Upper lobe of left lung (tissue), 6 donors: ENCODE measurements around the gene TAGLN3. TPM values are rescaled to one million over a fixed set of nuclear protein-coding genes. Genes with fewer than 3 reads are reported as not detected.

Experiments used
- ATAC-seq, 2 donors: fragments of 200-7000 bp; cut with Tn5 transposase; one replicate each; pipeline ENCODE4 v1.9.1; 2022; ENCODE audit warnings: mild to moderate bottlenecking in 2 of 2, moderate library complexity in 2 of 2; ENCODE audit not compliant: low FRiP score in 2 of 2
- DNase-seq, 2 donors: peaks; one replicate each; pipeline ENCODE4 v3.0.0-alpha.2; 2019 to 2020
- H3K27ac ChIP-seq, 4 donors: fragments of 200-600 bp; sonication (generic); one replicate each; pipeline ENCODE4 v1.5.1; 2016 to 2019
- H3K27me3 ChIP-seq, 4 donors: fragments of 200-600 bp; sonication (generic); one replicate each; pipeline ENCODE4 v1.5.1; 2017 to 2019
- H3K36me3 ChIP-seq, 4 donors: fragments of 200-600 bp; sonication (generic); one replicate each; pipeline ENCODE4 v1.5.1; 2016 to 2019
- H3K4me1 ChIP-seq, 4 donors: fragments of 200-600 bp; sonication (generic); one replicate each; pipeline ENCODE4 v1.5.1; 2018 to 2019
- H3K4me3 ChIP-seq, 4 donors: fragments of 200-600 bp; sonication (generic); one replicate each; pipeline ENCODE4 v1.5.1; 2017 to 2019; ENCODE audit warnings: mild to moderate bottlenecking in 2 of 4, moderate library complexity in 1 of 4
- H3K9me3 ChIP-seq, 4 donors: fragments of 200-600 bp; sonication (generic); one replicate each; pipeline ENCODE4 v1.5.1; 2018 to 2019
- EP300 ChIP-seq, 4 donors: sonication (generic); formaldehyde crosslinking; IDR thresholded peaks; one replicate each; pipeline ENCODE4 v1.5.1; 2017; ENCODE audit warnings: antibody characterized with exemption in 4 of 4, control low read depth in 2 of 4
- POLR2A ChIP-seq, 4 donors: fragments of 450-650 bp; IDR thresholded peaks; one replicate each; pipeline ENCODE4 v1.5.1; 2016 to 2017; ENCODE audit warnings: antibody characterized with exemption in 4 of 4, mild to moderate bottlenecking in 2 of 4
- POLR2AphosphoS5 ChIP-seq, 2 donors: sonication (generic); formaldehyde crosslinking; IDR thresholded peaks; one replicate each; pipeline ENCODE4 v1.5.1; 2017; ENCODE audit warnings: antibody characterized with exemption in 2 of 2
- WGBS, 2 donors: methylation state at CpG; one replicate each; pipeline ENCODE4 v1.1.5; 2017 to 2018; 5-methylcytosine and 5-hydroxymethylcytosine counted together
- total RNA-seq, 6 donors: library from RNA; depleted of rRNA in 4 of 6; stranded (reverse); fragments of >200 nt in 4 of 6; gene quantifications; one replicate each; pipeline versions ENCODE4 v1.1.0 to v1.2.1, GENCODE V29; 2016 to 2021
- TF ChIP-seq, protein P1 (sequence below), 6 experiments: fragments of 450-650 bp in 4 of 6; fragments of 200-600 bp in 2 of 6; sonication (generic) in 2 of 6; IDR thresholded peaks; one replicate each; pipeline ENCODE4 v1.5.1; 2016 to 2019; ENCODE audit warnings: antibody characterized with exemption in 6 of 6
- donor health status: DM: no; HTN: no; CAD: no; lungs with moderate emphysema.
- donor health status: DM: no; HTN: yes; CAD: no; lungs with severe emphysema.

Gene TAGLN3
- total RNA-seq, 6 donors from 2014 or later: 1.5 TPM; not detected in 5

DNA sequence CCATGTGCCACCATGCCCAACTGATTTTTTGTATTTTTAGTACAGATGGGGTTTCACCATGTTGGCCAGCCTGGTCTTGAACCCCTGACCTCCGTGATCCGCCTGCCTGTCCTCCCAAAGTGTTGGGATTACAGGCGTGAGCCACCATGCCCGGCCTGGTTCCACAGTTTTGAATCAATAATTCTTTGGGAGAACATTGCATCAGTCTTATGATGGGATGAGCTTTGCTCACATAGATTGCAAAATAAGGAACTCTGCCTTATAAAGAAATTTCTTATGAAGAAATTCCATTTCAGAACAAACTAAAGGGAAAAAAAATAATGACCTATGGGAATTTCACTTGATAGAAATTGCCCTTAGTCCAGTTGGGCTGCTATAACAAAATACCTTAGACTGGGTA lies 20.0 kb downstream of the TAGLN3 start:
- Histone ChIP-seq H3K4me1 (peaks cover 0 to 3% (median 0%) of the 10 kb centered on the region in 4 donors), H3K36me3 (no peaks in the 10 kb centered on the region), H3K9me3 (no peaks in the 10 kb centered on the region), H3K27ac (no peak overlapping the region), H3K4me3 (no peak overlapping the region), H3K27me3 (no peaks in the 10 kb centered on the region)
- TF ChIP-seq EP300 (IDR thresholded peaks at IDR 0.05) (no peak), POLR2A (IDR thresholded peaks at IDR 0.05) (no peak), POLR2AphosphoS5 (IDR thresholded peaks at IDR 0.05) (no peak)
- TF ChIP-seq, protein P1, sequence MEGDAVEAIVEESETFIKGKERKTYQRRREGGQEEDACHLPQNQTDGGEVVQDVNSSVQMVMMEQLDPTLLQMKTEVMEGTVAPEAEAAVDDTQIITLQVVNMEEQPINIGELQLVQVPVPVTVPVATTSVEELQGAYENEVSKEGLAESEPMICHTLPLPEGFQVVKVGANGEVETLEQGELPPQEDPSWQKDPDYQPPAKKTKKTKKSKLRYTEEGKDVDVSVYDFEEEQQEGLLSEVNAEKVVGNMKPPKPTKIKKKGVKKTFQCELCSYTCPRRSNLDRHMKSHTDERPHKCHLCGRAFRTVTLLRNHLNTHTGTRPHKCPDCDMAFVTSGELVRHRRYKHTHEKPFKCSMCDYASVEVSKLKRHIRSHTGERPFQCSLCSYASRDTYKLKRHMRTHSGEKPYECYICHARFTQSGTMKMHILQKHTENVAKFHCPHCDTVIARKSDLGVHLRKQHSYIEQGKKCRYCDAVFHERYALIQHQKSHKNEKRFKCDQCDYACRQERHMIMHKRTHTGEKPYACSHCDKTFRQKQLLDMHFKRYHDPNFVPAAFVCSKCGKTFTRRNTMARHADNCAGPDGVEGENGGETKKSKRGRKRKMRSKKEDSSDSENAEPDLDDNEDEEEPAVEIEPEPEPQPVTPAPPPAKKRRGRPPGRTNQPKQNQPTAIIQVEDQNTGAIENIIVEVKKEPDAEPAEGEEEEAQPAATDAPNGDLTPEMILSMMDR (IDR thresholded peaks at IDR 0.05): no peak
- ATAC-seq: no peak
- DNase-seq: no peak
- 93 to 98% methylated on average over 4 of the region's 4 CpGs for WGBS, 2 donors

DNA sequence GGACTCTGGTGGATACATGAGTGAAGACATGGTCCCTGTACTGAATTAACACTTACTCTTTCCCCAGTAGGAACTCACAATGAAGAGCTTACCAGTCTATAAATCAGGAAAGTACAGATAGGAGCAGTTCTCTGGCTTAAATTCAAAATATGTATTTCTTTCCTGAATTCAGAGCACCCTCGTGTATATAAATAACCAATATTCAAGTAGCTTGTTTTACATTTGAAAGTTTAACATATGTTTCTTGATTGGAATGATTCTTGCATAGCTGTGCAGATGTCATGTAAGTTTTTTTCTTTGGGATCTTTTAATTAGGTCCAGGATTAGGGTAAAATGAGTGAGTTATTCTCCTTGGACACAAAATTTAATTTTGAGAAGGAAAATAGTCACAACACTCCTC lies 21.0 kb downstream of the TAGLN3 start:
- WGBS, 2 donors: 71 to 83% methylated on average over 1 of the region's 1 CpG
- TF ChIP-seq EP300 (IDR thresholded peaks at IDR 0.05) (no peak), POLR2AphosphoS5 (IDR thresholded peaks at IDR 0.05) (no peak), POLR2A (IDR thresholded peaks at IDR 0.05) (no peak)
- TF ChIP-seq, protein P1 (IDR thresholded peaks at IDR 0.05): no peak

DNA sequence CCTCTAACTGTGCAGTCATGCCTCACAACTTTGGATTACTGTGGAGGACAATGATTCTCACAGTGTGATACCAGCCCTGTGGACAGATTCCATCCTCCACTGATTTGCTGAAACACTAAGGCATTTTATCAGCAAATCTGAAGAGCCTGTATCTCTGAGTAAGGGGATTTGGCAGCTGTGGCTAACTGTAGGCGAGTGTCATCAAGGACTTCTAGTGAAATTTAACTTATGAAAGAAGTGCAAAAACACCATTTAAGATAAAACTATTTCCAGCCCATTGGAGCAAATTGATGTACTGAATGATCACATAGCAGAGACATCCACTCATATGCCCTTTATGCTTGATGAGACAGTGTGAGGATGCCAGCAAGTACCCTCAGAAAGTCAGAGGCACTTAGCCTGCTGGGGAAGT lies 22.0 kb downstream of the TAGLN3 start:
- no peaks in the 10 kb centered on the region for H3K27me3 ChIP-seq
- no peak for DNase-seq
- H3K9me3 ChIP-seq: no peaks in the 10 kb centered on the region
- no peak for ATAC-seq
- H3K36me3 ChIP-seq: no peaks in the 10 kb centered on the region
- no peak overlapping the region for H3K4me3 ChIP-seq
- 82 to 100% methylated on average over 1 of the region's 1 CpG for WGBS, 2 donors
- no peak for TF ChIP-seq POLR2AphosphoS5 (IDR thresholded peaks at IDR 0.05)
- no peak for TF ChIP-seq POLR2A (IDR thresholded peaks at IDR 0.05)
- TF ChIP-seq, protein P1 (IDR thresholded peaks at IDR 0.05): no peak
- no peak for TF ChIP-seq EP300 (IDR thresholded peaks at IDR 0.05)
- H3K4me1 ChIP-seq: no peaks in the 10 kb centered on the region
- H3K27ac ChIP-seq: no peak overlapping the region

More for the DNA sequence above, 21.0 kb downstream of the TAGLN3 start:
- Histone ChIP-seq H3K36me3 (no peaks in the 10 kb centered on the region), H3K27ac (no peak overlapping the region), H3K4me1 (no peaks in the 10 kb centered on the region), H3K27me3 (no peaks in the 10 kb centered on the region), H3K4me3 (no peak overlapping the region), H3K9me3 (no peaks in the 10 kb centered on the region)
- ATAC-seq: no peak
- DNase-seq: no peak

DNA sequence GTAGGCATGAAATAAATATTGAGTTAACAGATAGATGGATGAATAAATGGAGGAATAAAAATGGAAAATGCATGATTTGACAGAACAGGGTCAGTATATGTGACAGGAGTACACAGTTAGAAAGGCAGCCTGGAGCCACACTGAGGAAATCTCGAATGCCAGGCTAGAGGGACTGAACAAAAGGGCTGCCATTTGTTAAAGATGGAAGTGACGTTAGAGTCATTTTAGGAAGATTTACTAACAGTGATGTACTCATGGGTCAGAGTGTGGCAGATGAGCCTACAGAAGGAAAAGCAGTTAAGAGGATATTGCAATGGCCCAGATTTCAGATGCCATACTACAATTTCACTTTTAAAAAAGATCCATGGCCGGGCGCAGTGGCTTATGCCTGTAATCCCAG lies 28.4 kb downstream of the TAGLN3 start:
- H3K4me1 ChIP-seq: no peaks in the 10 kb centered on the region
- TF ChIP-seq POLR2A (IDR thresholded peaks at IDR 0.05) (no peak), POLR2AphosphoS5 (IDR thresholded peaks at IDR 0.05) (no peak), EP300 (IDR thresholded peaks at IDR 0.05) (no peak)
- TF ChIP-seq, protein P1 (IDR thresholded peaks at IDR 0.05): no peak
- WGBS, 2 donors: 90 to 91% methylated on average over 4 of the region's 4 CpGs

DNA sequence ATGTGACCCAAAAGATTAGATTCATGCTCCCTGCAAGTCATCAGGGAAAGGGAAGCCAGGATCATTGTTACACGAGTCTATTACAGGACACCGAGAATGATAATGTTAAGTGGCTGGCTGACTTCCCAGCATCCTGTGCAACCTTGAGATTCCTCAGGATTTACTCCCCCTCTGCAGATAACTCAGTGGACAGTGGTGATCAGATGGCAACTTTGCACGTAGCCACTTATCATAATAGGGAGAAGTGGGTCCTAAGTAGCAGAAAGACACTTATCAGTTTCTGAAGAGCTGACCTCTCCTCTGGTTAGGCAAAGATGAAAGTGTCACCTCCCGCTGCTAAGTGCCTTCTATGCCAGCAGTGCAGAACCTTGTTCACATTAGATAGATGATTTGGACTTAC lies 29.1 kb downstream of the TAGLN3 start:
- Histone ChIP-seq H3K27me3 (no peaks in the 10 kb centered on the region), H3K27ac (no peak overlapping the region), H3K4me3 (no peak overlapping the region), H3K4me1 (no peaks in the 10 kb centered on the region), H3K36me3 (no peaks in the 10 kb centered on the region), H3K9me3 (no peaks in the 10 kb centered on the region)
- ATAC-seq (no peak), DNase-seq (no peak)
- WGBS, 2 donors: 52 to 54% methylated on average over 4 of the region's 4 CpGs
- TF ChIP-seq POLR2A (IDR thresholded peaks at IDR 0.05) (no peak), POLR2AphosphoS5 (IDR thresholded peaks at IDR 0.05) (no peak), EP300 (IDR thresholded peaks at IDR 0.05) (no peak)
- TF ChIP-seq, protein P1 (IDR thresholded peaks at IDR 0.05): no peak

More for the DNA sequence above, 28.4 kb downstream of the TAGLN3 start:
- ATAC-seq: no peak
- no peaks in the 10 kb centered on the region for H3K36me3 ChIP-seq
- H3K27me3 ChIP-seq: no peaks in the 10 kb centered on the region
- no peak overlapping the region for H3K4me3 ChIP-seq
- no peak for DNase-seq
- no peaks in the 10 kb centered on the region for H3K9me3 ChIP-seq
- no peak overlapping the region for H3K27ac ChIP-seq
